Stimulated activated CD8-positive, alpha-beta memory T cell treated with anti-CD3 and anti-CD28 coated beads, Interleukin-4, amount 100 ng/mL, for 1 hour (primary cell): ENCODE data around the gene ABCC5.
"Not testable (repeated sequence)": the region's sequence is repeated elsewhere in the genome, so short reads cannot be mapped to it uniquely, and the experiment has no call there.

Experiments used
- DNase-seq, 2 donors: peaks; one replicate each; pipeline ENCODE4 v3.0.0-alpha.2; 2020; ENCODE audit warnings: low read depth in 2 of 2, low spot score in 1 of 2

ABCC5 gene

DNA sequence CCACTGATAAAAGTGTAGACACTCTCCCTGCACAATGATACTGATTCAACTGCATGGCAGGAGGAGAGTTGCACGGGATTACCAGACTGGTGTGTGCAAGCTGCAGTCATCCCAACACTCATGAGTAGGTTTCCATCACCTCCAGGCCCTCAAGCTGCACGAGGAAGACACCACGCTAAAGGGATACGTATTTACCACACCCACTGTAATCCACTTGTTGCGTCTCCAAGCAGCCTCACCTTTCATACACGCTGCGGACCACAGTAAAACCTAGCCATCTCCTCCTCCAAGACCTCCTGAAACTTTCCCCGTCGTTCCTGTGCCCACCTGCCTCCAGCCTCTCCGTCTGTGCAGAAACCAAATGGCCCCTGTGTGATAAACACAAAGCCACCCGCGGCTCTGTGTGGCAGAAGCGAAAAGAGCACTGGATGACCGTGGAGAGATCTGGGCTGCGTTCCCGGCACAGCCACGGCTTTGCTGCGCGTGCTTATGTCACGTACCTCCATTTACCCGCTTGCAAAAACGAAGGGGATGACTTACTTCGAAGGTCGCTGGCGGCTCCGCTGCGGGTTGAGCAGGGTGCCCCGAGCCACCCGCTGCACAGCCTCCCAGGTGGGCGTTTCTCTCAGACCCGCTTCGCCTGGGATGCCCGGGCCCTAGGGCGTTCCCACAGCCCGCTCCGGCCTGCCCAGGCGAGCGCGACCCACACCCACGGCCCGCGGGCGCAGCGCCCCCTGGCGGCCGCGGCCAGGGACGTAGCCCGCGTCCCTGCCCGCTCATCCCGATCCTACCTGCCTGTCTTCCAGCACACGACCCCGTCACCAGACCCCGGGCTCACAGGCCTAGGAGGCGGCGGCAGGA, 643 bp downstream of the ABCC5 start:
- DNase-seq: peak; percentile 5 to 11

DNA sequence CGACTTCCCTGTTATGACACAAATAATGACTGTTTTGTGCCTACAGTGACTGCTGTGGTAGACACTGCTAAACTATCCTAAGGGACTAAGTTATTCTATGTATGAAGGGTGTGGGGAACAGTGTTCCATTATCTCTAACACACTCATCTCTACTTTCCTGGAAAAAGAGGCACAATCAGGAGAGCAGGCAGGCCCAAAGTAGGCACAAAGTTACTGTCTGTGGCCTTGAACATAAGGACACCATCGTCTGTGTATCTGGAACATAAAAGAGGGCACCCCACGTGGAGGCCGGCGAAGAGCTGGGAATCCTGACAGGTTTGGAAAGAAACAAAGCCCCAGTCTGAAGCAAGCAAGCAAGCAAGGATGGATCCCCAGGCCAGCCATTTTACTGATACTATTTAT, 1.5 kb downstream of the ABCC5 start:
- DNase-seq: no peak

DNA sequence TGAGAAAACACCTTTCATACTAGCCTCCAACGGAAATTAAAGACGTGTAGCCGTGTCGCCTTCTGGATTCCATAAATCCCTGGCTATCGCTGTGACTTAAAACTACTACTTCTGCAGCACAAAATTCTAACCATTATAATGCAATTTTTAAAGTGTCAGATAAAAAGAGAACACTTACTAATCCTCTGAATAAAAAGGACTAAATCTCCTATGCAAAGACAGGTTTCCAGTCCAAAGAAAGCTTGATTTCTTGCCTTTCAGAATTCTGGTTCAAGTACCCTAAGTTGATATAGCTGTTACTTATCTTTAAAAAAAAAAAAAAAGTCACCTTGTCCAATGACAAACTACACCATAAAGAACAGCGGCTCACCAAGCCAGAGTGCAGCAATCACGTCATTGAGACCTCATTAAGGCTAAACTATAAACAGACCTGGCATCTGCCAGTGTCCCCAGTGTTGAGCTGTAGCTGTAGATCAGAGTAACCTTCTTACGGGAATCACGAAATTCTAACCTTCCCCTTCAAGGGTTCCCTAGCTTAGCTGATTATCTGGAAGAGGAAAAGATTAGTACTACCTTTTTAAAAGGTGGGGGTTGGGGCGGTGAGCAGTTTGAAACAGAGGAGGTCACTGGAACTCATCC, 2.2 kb downstream of the ABCC5 start:
- DNase-seq: no peak

DNA sequence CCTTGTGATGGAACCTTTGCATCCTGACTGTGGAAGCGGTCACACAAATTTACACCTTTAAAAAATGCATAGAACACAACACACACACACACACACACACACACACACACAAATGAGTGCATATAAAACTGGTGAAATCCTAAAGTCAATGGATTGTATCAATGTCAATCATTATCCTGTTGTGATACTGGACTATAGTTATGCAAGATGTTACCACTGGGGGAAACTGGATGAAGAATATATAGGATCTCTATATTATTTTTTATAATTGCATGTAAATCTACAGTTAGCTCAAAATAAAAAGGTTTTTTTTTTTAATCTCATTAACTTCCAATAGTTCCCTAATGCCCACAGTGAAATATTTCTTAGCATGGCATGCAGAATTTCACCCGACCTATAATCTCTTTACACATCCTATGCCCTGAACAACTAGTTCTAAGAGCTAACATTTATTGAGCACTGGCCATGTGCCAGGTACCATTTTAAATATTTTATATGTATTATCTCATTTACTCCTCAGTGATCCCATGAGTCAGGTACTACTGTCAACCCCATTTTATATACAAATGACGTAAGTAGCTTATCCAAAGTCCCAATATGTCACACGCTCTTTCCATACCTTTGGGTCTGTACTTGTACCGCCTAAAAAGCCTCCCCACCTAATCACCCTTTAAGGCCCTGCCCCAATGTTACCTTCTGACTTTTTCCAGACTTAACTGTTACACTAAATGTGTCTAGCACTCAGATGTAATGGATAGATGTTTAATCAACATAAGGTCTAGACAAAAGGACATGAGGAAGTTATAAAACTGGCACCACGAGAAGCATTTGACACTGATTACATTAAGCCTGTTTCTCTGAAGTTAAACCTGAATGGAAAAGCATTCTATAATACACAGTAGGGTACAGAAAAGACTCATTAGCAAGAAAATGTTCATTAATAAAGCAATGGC, 5.5 kb downstream of the ABCC5 start:
- DNase-seq: no peak

DNA sequence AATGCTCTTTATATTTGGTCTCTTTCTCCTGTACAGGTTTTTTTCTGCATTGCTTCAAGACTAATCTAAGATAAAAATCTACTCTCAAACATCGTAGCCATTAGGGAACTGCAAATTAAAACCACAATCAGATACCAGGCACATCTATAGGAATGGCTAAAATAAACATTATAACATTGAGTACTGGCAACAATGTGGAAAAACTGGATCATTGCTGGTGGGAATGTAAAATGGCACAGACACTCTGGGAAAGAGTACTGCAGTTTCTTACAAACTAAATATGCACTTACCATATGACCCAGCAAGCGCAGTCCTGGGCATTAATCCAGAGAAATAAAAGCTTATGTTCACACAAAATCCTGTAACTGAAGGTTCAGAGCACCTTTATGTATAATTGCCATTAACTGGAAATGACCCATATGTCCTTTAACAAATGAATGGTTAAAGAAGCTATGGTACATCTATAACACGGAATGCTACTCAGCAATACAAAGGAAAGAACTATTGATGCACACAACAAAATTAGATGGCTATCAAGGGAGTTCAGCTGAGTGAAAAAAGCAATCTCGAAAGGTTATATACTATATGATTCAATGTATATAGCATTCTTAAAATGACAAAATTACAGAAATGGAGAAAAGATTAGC, 6.3 kb downstream of the ABCC5 start:
- no peak for DNase-seq

DNA sequence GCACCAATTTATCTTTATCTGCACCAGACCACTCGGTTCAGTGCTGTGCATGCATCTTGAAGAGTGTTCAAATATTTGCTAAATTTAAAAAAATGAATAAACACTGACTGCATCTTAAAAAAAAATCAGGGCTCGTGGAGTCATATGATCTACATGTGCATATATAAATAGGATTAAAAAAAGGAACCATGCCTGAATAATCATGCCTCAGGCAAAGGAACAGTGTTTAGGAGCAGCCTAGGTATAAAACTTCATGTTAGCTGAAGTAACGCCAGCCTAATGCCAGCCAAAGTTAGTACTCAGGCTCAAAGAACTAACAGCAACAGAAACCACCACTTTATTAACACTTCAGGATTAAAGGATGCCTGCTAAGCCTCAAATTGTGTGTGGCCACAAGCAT, 9.5 kb downstream of the ABCC5 start:
- no peak for DNase-seq

DNA sequence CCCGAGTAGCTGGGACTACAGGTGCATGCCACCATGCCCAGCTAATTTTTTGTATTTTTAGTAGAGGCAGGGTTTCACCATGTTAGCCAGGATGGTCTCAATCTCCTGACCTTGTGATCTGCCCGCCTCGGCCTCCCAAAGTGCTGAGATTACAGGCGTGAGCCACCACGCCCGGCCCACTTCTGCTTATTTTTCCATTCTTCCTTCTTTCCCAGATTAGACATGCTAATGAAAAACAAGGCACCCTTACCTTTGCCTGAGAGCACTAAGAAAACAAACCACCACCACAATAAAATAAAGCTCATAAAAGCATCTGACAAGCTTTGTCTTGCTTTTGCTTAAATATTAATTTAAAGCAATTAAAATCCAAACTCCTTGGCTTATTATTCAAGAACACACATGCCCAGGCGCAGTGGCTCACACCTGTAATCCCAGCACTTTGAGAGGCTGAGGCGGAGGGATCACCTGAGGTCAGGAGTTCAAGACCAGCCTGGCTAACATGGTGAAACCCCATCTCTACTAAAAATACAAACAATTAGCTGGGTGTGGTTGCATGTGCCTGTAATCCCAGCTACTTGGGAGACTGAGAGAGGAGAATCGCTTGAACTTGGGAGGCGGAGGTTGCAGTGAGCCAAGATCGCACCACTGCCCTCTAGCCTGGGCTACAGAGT, 10.4 kb downstream of the ABCC5 start:
- not testable (repeated sequence) for DNase-seq

DNA sequence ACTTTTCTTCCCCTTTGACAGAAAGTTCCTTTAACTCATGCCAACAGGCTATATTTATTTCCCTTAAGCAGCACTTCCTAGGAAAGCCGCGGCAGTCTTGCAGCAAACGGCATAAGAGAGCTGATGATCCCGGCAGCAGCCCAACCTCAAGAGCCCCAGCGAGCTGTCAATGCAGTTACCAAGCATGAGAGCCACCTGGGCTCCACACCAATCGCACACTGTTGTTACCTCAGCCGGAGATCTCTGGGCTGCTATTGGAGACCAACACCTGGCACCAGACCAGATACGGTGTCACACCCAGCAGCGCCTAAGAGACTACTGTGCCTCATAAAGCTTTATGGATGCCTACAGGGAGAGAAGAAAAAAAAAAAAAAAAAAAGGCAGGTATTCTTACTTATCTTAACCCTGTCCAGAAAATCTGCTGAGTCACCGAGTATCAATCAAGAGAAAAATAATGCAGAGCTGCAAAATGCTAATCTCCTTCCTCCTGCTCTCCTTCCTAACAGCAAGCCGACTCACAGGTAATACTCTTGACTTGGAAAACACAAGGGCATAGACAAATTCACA, 11.7 kb downstream of the ABCC5 start:
- no peak for DNase-seq

DNA sequence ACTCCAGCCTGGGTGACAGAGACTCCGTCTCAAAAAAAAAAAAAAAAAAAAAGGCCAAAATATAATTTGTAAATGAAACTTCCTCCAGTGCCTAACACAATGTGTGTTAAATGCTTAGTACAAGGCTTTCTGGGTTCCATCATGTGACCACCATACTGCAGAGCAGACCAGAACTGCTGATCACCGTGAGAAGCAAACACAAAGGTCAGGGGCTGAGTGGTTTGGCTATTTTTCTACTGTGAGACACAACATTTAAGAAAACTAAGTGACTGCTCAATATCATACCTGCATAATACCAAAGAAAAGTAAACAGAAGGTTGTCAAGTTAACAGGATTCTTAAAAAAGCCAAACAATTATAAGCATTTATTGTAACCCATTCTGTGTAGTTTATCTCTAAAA, 13.2 kb downstream of the ABCC5 start:
- no peak for DNase-seq

DNA sequence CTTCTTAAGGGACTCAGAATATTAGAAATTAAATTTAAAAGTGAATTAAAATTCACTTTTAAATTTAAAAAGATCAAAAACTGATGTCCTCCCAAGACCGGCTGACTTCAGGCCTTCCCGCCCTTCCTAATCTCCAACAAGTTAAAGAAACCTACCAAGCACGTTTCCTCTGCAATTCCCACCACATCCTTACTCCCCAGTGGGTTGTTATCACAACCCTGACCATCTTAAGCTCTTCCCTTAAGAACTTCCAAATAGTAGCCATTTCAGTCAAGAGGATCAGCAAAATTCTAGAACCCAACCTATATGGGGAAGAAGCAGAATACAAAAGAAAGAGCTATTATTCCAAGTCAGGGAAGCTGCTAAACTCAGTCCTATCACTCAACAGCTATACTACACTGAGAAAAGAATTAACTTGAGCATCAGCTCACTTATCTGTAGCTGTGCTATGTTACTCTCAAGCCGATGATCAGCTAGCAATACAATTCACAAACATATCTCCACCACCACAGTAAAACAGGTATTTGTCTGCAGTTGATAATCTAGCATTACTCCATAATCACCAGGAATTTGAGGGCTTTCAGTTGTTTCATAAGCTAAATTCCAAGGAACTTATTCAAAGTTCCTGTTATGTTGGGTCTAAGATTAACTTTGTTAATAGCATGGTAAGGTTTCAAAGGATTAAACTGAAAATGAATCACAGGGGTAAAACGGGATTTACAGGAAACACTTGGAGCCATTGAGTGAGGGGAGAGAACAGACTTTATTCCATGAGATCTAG, 14.3 kb downstream of the ABCC5 start:
- no peak for DNase-seq

DNA sequence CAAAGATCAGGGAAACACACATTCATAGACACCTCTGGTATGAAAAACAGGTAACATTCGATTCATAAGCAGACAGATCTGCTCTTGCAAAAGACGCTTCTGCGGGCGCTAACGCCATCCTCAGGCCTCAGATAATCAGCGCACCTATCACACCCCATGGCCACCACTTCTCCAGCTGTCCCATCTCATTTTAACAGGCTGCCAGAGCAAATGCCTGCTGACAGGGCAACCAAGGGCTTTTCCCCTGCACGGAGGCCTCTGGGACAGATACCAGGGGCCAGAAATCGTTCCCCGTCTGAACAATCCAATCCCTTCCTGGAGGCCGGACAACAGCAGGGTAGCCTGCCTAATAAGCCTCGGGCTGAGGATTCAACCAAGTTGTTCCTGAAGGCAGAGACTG, 15.2 kb downstream of the ABCC5 start:
- DNase-seq: no peak

DNA sequence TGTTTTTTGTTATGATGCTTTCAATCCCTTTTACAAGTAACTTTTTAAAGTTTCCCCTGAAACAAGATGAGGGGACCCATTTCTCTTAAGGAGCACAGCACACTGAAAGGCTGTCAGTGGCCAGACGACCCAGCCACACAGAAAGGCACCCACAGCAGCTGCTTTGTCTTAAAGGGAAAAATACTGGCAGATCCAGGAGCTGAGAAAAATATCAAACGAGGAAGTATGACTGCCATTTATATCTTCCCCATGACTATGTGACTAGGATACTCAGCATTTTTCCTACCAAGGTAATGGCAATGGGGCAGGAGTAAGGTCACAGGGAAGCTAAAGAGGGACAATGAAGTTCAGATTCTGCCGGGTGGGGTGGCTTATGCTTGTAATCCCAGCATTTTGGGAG, 15.9 kb downstream of the ABCC5 start:
- DNase-seq: no peak

DNA sequence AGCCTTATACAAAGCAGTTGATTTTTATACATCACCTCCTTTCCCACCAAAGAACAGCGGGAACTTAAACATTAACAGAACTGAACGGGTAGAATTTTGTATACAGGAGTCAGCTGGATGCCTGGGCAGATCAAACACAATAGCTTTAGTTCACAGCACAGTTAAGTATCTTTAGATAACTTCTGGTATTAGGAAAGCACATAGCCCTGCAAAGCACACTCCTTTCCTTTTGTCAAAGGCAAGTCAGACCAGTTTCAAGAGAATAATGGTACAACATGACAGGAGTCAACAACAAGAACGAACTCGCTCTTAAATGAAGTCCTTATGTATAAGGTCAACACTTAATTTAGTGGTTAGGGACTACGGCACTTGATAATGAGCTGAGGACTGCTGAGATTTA, 26.3 kb downstream of the ABCC5 start:
- no peak for DNase-seq

DNA sequence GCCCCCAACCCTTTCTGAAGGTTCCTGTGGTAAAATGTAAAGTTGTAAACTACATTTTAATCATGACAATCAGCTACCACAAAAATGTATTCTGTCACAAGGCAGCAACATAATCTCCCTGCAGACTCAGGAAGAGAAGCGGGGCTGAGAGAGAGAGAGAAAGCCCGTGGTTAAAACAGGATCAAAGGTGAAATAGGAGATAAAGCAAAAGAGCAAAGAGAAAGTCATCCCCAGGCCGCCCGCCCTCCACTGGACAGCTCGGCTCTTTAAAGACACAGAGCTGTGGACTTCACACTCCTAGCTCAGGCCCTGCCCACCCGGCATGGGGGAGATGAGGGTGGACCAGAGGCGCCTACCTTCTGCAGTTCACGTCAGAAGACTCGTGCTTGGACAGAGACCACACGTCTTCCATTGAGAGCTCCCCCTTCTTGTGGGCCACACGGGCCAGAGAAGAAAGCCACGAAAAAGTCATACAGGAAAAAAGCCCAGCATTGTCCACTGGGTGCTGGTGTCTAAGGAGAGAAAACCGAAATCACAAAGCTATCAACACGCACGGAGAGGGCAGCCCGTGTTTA, 29.4 kb downstream of the ABCC5 start:
- DNase-seq: no peak

DNA sequence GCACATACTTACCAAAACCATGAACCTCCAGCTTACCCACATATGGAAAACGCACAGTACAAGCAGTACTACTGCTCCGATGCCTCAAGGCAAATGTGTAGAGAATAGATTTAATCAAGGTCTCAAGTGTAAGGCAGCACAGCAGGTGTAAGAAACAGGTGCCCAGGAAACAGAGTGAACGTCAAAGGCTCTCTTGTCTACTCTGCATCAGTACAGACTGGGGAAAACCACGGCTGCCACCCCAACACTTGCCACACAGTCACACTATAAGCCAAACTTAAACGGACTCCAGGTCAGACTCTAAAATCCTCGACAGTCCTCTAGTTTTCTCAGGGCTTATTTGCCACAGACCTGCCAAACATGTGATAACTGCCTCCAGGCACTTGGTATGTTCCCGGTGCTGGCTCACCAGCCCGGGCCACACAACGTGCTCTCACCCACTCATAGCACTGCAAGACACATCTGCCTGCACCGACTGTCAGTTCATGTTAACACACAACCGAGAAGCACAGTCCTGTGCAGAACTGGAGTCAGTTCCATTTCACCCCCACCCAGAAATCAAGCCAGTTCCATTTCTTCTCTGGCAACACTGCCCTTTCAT, 30.6 kb downstream of the ABCC5 start:
- no peak for DNase-seq

DNA sequence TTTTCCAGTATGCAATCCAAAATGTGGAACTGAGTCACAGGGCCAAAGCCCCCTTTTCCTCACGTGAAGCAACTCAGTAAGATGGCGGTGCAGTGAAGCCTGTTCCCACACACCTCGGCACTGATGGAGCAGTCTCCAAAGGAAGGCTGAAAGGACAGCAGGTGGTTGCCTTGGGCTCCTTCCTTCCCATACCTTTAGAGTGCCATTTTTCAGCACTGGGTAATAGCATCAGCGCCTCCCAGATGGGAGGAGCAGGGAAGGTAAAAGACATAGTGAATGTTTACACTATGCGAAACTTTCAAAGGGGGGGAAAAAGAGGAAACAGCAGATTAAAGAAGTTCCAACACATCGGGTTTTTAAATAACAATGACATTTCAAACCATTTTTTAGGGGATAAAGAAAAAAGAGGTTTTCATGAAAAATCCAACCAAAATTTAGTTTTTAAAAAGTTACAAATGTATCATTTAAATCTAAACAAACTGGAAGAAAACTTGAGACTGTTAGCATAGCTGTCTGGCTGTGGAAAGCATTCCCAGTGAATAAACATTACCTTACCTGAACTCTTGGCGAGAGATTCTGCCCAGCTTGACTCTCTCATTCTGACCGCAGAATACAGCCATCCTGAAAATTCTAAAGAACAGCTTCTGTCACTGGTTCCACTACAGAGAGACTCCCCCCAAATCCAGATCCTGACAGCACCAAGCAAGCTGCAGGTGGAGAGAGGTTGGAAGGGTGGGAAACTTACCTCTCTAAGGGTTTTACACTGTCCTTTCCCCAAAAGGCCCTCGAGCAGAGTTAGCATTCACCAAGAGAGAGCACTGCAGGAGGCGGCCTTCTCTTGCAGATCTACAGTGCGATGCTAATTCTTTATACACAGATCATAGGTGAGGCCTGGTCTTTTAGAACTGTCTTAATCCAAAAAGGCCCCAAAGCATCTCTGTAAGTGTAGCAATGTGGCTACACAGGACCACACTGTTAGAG, 32.6 kb downstream of the ABCC5 start:
- DNase-seq: no peak

DNA sequence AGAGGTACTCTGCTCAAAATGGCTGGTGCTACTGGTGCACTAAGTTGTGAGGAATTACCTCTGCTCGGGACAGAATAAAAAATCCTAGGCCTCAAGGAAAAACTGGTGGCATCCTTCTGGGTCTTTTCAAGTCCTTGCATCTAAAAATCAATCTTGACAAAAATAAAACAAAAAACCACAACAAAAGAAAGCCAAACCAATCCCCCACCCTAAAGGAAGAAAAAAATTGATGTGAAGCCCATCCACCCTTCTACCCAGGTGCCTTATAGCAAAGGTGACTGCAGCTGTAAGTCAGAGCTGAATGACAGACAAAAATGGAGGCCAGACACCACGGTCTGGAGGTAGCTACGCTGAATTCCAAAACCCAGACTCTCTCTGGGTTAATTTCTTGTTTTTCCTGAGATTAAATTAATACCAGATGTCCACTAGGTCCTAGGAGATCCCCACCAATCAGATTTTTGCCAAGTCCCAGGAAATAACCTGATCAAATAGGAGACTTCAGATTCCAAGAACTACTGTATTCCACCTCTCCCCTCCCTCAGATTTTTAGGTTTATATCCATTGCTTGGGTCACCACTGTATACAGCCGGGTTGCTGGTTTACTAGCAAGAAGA, 33.5 kb downstream of the ABCC5 start:
- no peak for DNase-seq
